GM23248 (cell line): ENCODE measurements around the gene PLCB4.

ENCODE experiments used
- EZH2 ChIP-seq: fragments of 200-600 bp; sonication (generic); IDR thresholded peaks from 2 replicates; pipeline ENCODE4 v1.6.1; 2018; ENCODE audit warnings: antibody characterized with exemption, mild to moderate bottlenecking; ENCODE audit not compliant: insufficient read depth, poor library complexity, severe bottlenecking
- EZH2phosphoT487 ChIP-seq: fragments of 200-600 bp; sonication (generic); IDR thresholded peaks from 2 replicates; pipeline ENCODE4 v1.6.1; 2018; ENCODE audit warnings: antibody characterized with exemption, moderate library complexity, mild to moderate bottlenecking, low read depth; ENCODE audit not compliant: insufficient read depth

- TF ChIP-seq EZH2 (no peak), EZH2phosphoT487 (no peak)
These were observed 344.1 kb downstream of the PLCB4 start for GRCh38 chr20:9413001-9413400.
